HG03280 (cell line): Measurements from ENCODE around the gene CCDC83.
A peak's percentile ranks its signal among the peaks of the same experiment; 100 is the strongest.
"Not testable (repeated sequence)": the region's sequence is repeated elsewhere in the genome, so short reads cannot be mapped to it uniquely, and the experiment has no call there.

ENCODE experiments used
- ATAC-seq: cut with Tn5 transposase; IDR thresholded peaks from one replicate; pipeline ENCODE4 v1.9.1; 2021; ENCODE audit warnings: mild to moderate bottlenecking, moderate library complexity; ENCODE audit not compliant: unreplicated experiment

CCDC83 gene

GRCh38 chr11:85939099-85940015 is 84.2 kb downstream of the CCDC83 start:
- ATAC-seq: no peak

- no peak for ATAC-seq
Measured at GRCh38 chr11:85941380-85941973, 86.3 kb downstream of the CCDC83 start.

- no peak for ATAC-seq
Measured at GRCh38 chr11:85945296-85945695, 90.1 kb downstream of the CCDC83 start.

GRCh38 chr11:85945788-85946187 is 90.6 kb downstream of the CCDC83 start:
- no peak for ATAC-seq

- ATAC-seq: no peak
Measured at GRCh38 chr11:85946221-85946620, 91.0 kb downstream of the CCDC83 start.

- no peak for ATAC-seq
Measured at GRCh38 chr11:85947431-85948272, 92.5 kb downstream of the CCDC83 start.

- ATAC-seq: peak; percentile 61
Measured at GRCh38 chr11:85948884-85949283, 93.7 kb downstream of the CCDC83 start.

GRCh38 chr11:85949798-85950197 is 94.6 kb downstream of the CCDC83 start:
- ATAC-seq: no peak

- ATAC-seq: no peak
Measured at GRCh38 chr11:85950317-85951048, 95.3 kb downstream of the CCDC83 start.

- no peak for ATAC-seq
Measured at GRCh38 chr11:85951049-85951405, 95.8 kb downstream of the CCDC83 start.

- no peak for ATAC-seq
Measured at GRCh38 chr11:85951428-85952107, 96.4 kb downstream of the CCDC83 start.

- ATAC-seq: not testable (repeated sequence)
Measured at GRCh38 chr11:85952108-85952485, 96.9 kb downstream of the CCDC83 start.

- no peak for ATAC-seq
Measured at GRCh38 chr11:85953491-85954143, 98.4 kb downstream of the CCDC83 start.

- ATAC-seq: no peak
Measured at GRCh38 chr11:85955531-85955930, 100.3 kb downstream of the CCDC83 start.

- no peak for ATAC-seq
Measured at GRCh38 chr11:85960678-85961077, 105.5 kb downstream of the CCDC83 start.

GRCh38 chr11:85961130-85961529 is 105.9 kb downstream of the CCDC83 start:
- no peak for ATAC-seq

GRCh38 chr11:85961930-85962363 is 106.8 kb downstream of the CCDC83 start:
- no peak for ATAC-seq

- ATAC-seq: no peak
Measured at GRCh38 chr11:85965202-85965601, 110.0 kb downstream of the CCDC83 start.

GRCh38 chr11:85967457-85967856 is 112.3 kb downstream of the CCDC83 start:
- no peak for ATAC-seq
